Panc1 (cell line): ENCODE data around the gene FAM3C. TPM values are rescaled to one million over a fixed set of nuclear protein-coding genes. Genes with fewer than 3 reads are reported as not detected.
"Not testable (repeated sequence)": the region's sequence is repeated elsewhere in the genome, so short reads cannot be mapped to it uniquely, and the experiment has no call there.

Source experiments
- ATAC-seq: fragments of 200-7000 bp; cut with Tn5 transposase; 2 replicates; pipeline ENCODE4 v1.9.1; 2020; ENCODE audit warnings: mild to moderate bottlenecking, moderate library complexity
- BruUV-seq: library from RNA; stranded (reverse); fragments of 400-500 nt; replicated peaks from 2 replicates; lab custom pipeline; 2021; lab: Mats Ljungman, UMichigan
- CTCF ChIA-PET: fragments of 300-600 bp; sonication (Branson Sonifier 250); formaldehyde crosslinking; loops from one replicate; lab custom pipeline; 2022; ENCODE audit warnings: antibody characterized with exemption; lab: Charles Lee
- POLR2A ChIA-PET: fragments of 300-600 bp; sonication (Branson Sonifier 250); formaldehyde crosslinking; loops from one replicate; lab custom pipeline; 2022; ENCODE audit warnings: antibody characterized with exemption; lab: Charles Lee
- DNase-seq: peaks from one replicate; pipeline ENCODE4 v3.0.0-alpha.2; 2010; ENCODE audit warnings: low read depth, low spot score
- H3K27ac ChIP-seq: 2 replicates; pipeline ENCODE4 v1.5.1; 2011; ENCODE audit warnings: mild to moderate bottlenecking, low read length, inconsistent platforms
- H3K27me3 ChIP-seq: fragments of 200-500 bp; sonication (Bioruptor generic); 2 replicates; pipeline ENCODE4 v1.6.0; 2014; ENCODE audit warnings: low read length, inconsistent platforms; ENCODE audit not compliant: control insufficient read depth, insufficient read depth
- H3K36me3 ChIP-seq: fragments of 200-500 bp; sonication (Bioruptor generic); 2 replicates; pipeline ENCODE4 v1.5.1; 2014; ENCODE audit warnings: inconsistent platforms, mild to moderate bottlenecking, low read length, moderate library complexity; ENCODE audit not compliant: control insufficient read depth, insufficient read depth
- H3K4me1 ChIP-seq: 2 replicates; pipeline ENCODE4 v1.5.1; 2011; ENCODE audit warnings: inconsistent platforms, mild to moderate bottlenecking, low read length, moderate library complexity; ENCODE audit not compliant: control insufficient read depth, insufficient read depth
- H3K4me3 ChIP-seq, 2 experiments: 2 replicates each; pipeline ENCODE4 v1.5.1; 2011 to 2012; ENCODE audit warnings: low read depth in 2 of 2, low read length in 2 of 2, mild to moderate bottlenecking in 2 of 2, inconsistent platforms in 1 of 2, moderate library complexity in 1 of 2
- H3K9me3 ChIP-seq: fragments of 200-500 bp; sonication (Bioruptor generic); 2 replicates; pipeline ENCODE4 v1.5.1; 2014; ENCODE audit warnings: low read depth, mild to moderate bottlenecking, inconsistent platforms, low read length, moderate library complexity; ENCODE audit not compliant: control insufficient read depth, insufficient read depth
- POLR2AphosphoS5 ChIP-seq: IDR thresholded peaks from 2 replicates; pipeline ENCODE4 v1.6.1; 2012; ENCODE audit warnings: mild to moderate bottlenecking, low read depth, low read length, moderate library complexity
- REST ChIP-seq, 2 experiments: IDR thresholded peaks; 2 replicates each; pipeline ENCODE4 v1.6.1; 2011 to 2012; ENCODE audit warnings: low read depth in 2 of 2, control low read depth in 1 of 2, low read length in 1 of 2, mild to moderate bottlenecking in 1 of 2, moderate library complexity in 1 of 2; ENCODE audit not compliant: insufficient read depth in 1 of 2
- SIN3A ChIP-seq: IDR thresholded peaks from 2 replicates; pipeline ENCODE4 v1.6.1; 2012; ENCODE audit warnings: low read depth, mild to moderate bottlenecking, low read length, moderate library complexity, borderline replicate concordance; ENCODE audit not compliant: insufficient read depth
- TCF7L2 ChIP-seq: IDR thresholded peaks from 2 replicates; pipeline ENCODE4 v1.6.1; 2011; ENCODE audit warnings: mild to moderate bottlenecking, low read depth, low read length, inconsistent platforms
- in situ Hi-C: cut with HindIII; loops from 2 replicates; pipeline ENCODE4 v1.10.0; 2016; ENCODE audit warnings: low sequenced_read_pairs, low pct_unique_long_range_greater_than_20kb
- intact Hi-C: fragments of 100-400 bp; cut with micrococcal nuclease; formaldehyde crosslinking; loops from one replicate; pipeline ENCODE4 v1.10.0; 2022; ENCODE audit not compliant: unreplicated experiment
- total RNA-seq: library from RNA; stranded (reverse); gene quantifications from one replicate; pipeline ENCODE4 v1.2.1, GENCODE V29; 2021; ENCODE audit not compliant: unreplicated experiment
- TF ChIP-seq, protein P1 (sequence below): fragments of 450-650 bp; IDR thresholded peaks from 2 replicates; pipeline ENCODE4 v1.5.1; 2017; ENCODE audit warnings: mild to moderate bottlenecking

FAM3C gene
- total RNA-seq, 1 experiment from 2014 or later, result 55.4 TPM

DNA sequence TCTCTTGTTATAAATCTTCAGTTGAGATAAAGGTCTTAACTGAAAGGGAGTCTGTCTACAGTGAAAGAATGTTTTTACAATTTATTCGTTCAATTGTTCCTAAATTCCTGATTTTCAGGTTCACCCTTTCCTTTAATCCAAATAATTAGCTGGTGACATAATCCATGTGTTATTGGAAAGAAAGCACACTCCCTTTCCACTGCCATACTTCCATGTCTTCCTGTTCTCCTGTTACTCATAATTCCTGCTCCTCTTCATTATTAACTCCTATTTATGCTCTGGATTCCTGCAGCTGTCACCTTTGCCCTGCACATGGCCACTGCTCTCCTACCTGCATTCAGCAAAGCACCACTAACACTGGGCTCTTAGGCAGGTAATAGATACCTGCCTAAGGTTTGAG is 40.0 kb upstream of the FAM3C start:
- H3K9me3 ChIP-seq, result no peaks in the 10 kb centered on the region
- no peak for DNase-seq
- ChIA-PET POLR2A (no interaction called here), CTCF (no interaction called here)
- H3K4me3 ChIP-seq, result no peak overlapping the region
- H3K27ac ChIP-seq, result no peak overlapping the region
- H3K27me3 ChIP-seq, result no peaks in the 10 kb centered on the region
- H3K36me3 ChIP-seq, result no peaks in the 10 kb centered on the region
- H3K4me1 ChIP-seq, result peaks cover 2% of the 10 kb centered on the region; the same call in 1 of the 2 replicates
- ATAC-seq, result no peak
- BruUV-seq, result no TSS peak
- TF ChIP-seq SIN3A (no peak), POLR2AphosphoS5 (no peak), TCF7L2 (no peak), REST (IDR thresholded peaks at IDR 0.05; ENCODE audit: insufficient read depth in 1 of 2, low read depth in 2 of 2, low read length in 1 of 2) (no peak)
- TF ChIP-seq, protein P1, sequence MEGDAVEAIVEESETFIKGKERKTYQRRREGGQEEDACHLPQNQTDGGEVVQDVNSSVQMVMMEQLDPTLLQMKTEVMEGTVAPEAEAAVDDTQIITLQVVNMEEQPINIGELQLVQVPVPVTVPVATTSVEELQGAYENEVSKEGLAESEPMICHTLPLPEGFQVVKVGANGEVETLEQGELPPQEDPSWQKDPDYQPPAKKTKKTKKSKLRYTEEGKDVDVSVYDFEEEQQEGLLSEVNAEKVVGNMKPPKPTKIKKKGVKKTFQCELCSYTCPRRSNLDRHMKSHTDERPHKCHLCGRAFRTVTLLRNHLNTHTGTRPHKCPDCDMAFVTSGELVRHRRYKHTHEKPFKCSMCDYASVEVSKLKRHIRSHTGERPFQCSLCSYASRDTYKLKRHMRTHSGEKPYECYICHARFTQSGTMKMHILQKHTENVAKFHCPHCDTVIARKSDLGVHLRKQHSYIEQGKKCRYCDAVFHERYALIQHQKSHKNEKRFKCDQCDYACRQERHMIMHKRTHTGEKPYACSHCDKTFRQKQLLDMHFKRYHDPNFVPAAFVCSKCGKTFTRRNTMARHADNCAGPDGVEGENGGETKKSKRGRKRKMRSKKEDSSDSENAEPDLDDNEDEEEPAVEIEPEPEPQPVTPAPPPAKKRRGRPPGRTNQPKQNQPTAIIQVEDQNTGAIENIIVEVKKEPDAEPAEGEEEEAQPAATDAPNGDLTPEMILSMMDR, result no peak
- intact Hi-C loops (no loop called here), in situ Hi-C loops (no loop called here)

GRCh38 chr7:121433775-121434174 is 37.7 kb upstream of the FAM3C start:
- Histone ChIP-seq H3K4me3 (no peak overlapping the region), H3K27ac (no peak overlapping the region), H3K9me3 (no peaks in the 10 kb centered on the region), H3K27me3 (no peaks in the 10 kb centered on the region), H3K4me1 (no peaks in the 10 kb centered on the region), H3K36me3 (no peaks in the 10 kb centered on the region)
- no peak for TF ChIP-seq REST (IDR thresholded peaks at IDR 0.05; ENCODE audit: insufficient read depth in 1 of 2, low read depth in 2 of 2, low read length in 1 of 2)
- TF ChIP-seq, protein P1, result no peak
- TF ChIP-seq POLR2AphosphoS5, result no peak
- no peak for TF ChIP-seq SIN3A
- no peak for TF ChIP-seq TCF7L2
- CTCF ChIA-PET, result no interaction called here
- intact Hi-C loops (no loop called here), in situ Hi-C loops (no loop called here)
- no peak for DNase-seq
- POLR2A ChIA-PET, result no interaction called here
- BruUV-seq, result no TSS peak
- ATAC-seq, result no peak

DNA sequence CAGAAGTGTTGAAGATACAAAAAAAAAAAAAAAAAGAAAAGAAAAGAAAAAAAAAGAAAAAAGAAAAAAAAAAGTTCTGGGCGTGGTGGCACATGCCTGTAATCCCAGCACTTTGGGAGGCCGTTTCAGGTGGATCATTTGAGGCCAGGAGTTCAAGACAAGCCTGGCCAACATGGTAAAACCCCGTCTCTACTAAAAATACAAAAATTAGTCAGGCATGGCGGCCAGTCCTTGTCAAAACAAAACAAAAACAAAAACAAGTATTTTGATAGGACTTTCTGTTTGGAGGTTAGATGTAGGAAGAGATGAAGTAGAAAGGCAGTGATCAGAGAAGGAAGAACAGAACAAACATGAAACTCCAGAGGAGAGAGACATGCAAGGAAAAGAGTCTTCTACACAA is 36.4 kb upstream of the FAM3C start:
- intact Hi-C loops, ATAC-seq, H3K36me3 ChIP-seq, H3K4me3 ChIP-seq, H3K4me1 ChIP-seq, in situ Hi-C loops, POLR2A ChIA-PET, DNase-seq, H3K27me3 ChIP-seq, H3K9me3 ChIP-seq, H3K27ac ChIP-seq, CTCF ChIA-PET, BruUV-seq: not testable (repeated sequence)
